ENCODE data around the gene MEGF8. TPM values are rescaled to one million over a fixed set of nuclear protein-coding genes. Genes with fewer than 3 reads are reported as not detected.

MEGF8 gene
- total and polyA plus RNA-seq, 4 donors = 35.2 to 93.3 (median 64.3) TPM

GRCh38 chr19:42392165-42392564, 66.7 kb downstream of the MEGF8 start:
- DNase-seq (ENCODE audit: low read depth in 4 of 6, low spot score in 6 of 6) = no peak
- Histone ChIP-seq H3K36me3 (ENCODE audit: control insufficient read depth, insufficient read depth, low read length) (no peaks in the 10 kb centered on the region), H3K27me3 (ENCODE audit: control insufficient read depth, insufficient read depth, low read length) (peaks cover 14% of the 10 kb centered on the region), H3K4me3 (ENCODE audit: low read depth, low read length) (no peak overlapping the region), H3K4me1 (ENCODE audit: control insufficient read depth, insufficient read depth, low read length) (peaks cover 19% of the 10 kb centered on the region), H3K9me3 (ENCODE audit: control insufficient read depth, insufficient read depth, low read length) (no peaks in the 10 kb centered on the region), H3K27ac (ENCODE audit: low read depth, low read length) (no peak overlapping the region)
- 87% methylated on average over 3 of the region's 4 CpGs for WGBS (ENCODE audit: insufficient coverage)

- peaks cover 10% of the 10 kb centered on the region for H3K27me3 ChIP-seq (ENCODE audit: control insufficient read depth, insufficient read depth, low read length)
- 79% methylated on average over 8 of the region's 8 CpGs for WGBS (ENCODE audit: insufficient coverage)
- H3K36me3 ChIP-seq (ENCODE audit: control insufficient read depth, insufficient read depth, low read length) = no peaks in the 10 kb centered on the region
- H3K4me3 ChIP-seq (ENCODE audit: low read depth, low read length) = no peak overlapping the region
- DNase-seq (ENCODE audit: low read depth in 4 of 6, low spot score in 6 of 6) = no peak
- no peak overlapping the region for H3K27ac ChIP-seq (ENCODE audit: low read depth, low read length)
- no peaks in the 10 kb centered on the region for H3K9me3 ChIP-seq (ENCODE audit: control insufficient read depth, insufficient read depth, low read length)
- peaks cover 29% of the 10 kb centered on the region for H3K4me1 ChIP-seq (ENCODE audit: control insufficient read depth, insufficient read depth, low read length)
Observed at GRCh38 chr19:42394751-42395150, 69.3 kb downstream of the MEGF8 start.

GRCh38 chr19:42396381-42397262, 71.2 kb downstream of the MEGF8 start:
- H3K4me3 ChIP-seq (ENCODE audit: low read depth, low read length) = peak overlapping the region; percentile 63
- no peaks in the 10 kb centered on the region for H3K27me3 ChIP-seq (ENCODE audit: control insufficient read depth, insufficient read depth, low read length)
- peak overlapping the region; percentile 84 for H3K27ac ChIP-seq (ENCODE audit: low read depth, low read length)
- no peaks in the 10 kb centered on the region for H3K36me3 ChIP-seq (ENCODE audit: control insufficient read depth, insufficient read depth, low read length)
- no peaks in the 10 kb centered on the region for H3K9me3 ChIP-seq (ENCODE audit: control insufficient read depth, insufficient read depth, low read length)
- WGBS (ENCODE audit: insufficient coverage) = 1% methylated on average over 42 of the region's 42 CpGs
- peaks cover 35% of the 10 kb centered on the region for H3K4me1 ChIP-seq (ENCODE audit: control insufficient read depth, insufficient read depth, low read length)
- peak; percentile 96 to 100 (median 98) for DNase-seq (ENCODE audit: low read depth in 4 of 6, low spot score in 6 of 6)

- peaks cover under 1% of the 10 kb centered on the region for H3K36me3 ChIP-seq (ENCODE audit: control insufficient read depth, insufficient read depth, low read length)
- H3K4me1 ChIP-seq (ENCODE audit: control insufficient read depth, insufficient read depth, low read length) = peaks cover 42% of the 10 kb centered on the region
- H3K9me3 ChIP-seq (ENCODE audit: control insufficient read depth, insufficient read depth, low read length) = no peaks in the 10 kb centered on the region
- peak overlapping the region; percentile 84 for H3K27ac ChIP-seq (ENCODE audit: low read depth, low read length)
- H3K27me3 ChIP-seq (ENCODE audit: control insufficient read depth, insufficient read depth, low read length) = no peaks in the 10 kb centered on the region
- peak overlapping the region; percentile 63 for H3K4me3 ChIP-seq (ENCODE audit: low read depth, low read length)
- DNase-seq (ENCODE audit: low read depth in 4 of 6, low spot score in 6 of 6) = no peak
- 16% methylated on average over 25 of the region's 25 CpGs for WGBS (ENCODE audit: insufficient coverage)
Observed at GRCh38 chr19:42397263-42398166, 72.1 kb downstream of the MEGF8 start.

DNA sequence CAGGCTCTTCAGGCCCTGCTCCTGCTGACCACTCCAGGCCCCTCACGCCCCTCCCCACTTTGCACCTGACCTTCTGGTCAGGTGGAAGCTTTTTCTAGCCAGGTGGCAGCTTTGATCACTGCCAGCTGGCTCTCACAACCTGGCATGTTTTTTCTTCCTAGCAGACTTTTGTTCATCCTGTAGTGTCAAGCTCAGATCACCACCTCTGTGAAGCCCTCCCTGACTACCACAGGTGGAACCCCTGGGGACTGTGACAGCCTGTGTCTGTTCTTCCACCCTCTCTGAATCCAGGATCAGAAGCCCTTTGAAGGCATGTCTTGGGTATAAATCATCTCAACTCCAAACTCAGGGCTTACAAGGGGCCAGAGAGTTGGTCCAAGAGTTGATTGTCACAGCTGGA, 75.0 kb downstream of the MEGF8 start:
- DNase-seq (ENCODE audit: low read depth in 4 of 6, low spot score in 6 of 6) = no peak
- H3K27ac ChIP-seq (ENCODE audit: low read depth, low read length) = no peak overlapping the region
- 100% methylated on average over 1 of the region's 1 CpG for WGBS (ENCODE audit: insufficient coverage)
- H3K4me1 ChIP-seq (ENCODE audit: control insufficient read depth, insufficient read depth, low read length) = peaks cover 48% of the 10 kb centered on the region
- H3K4me3 ChIP-seq (ENCODE audit: low read depth, low read length) = no peak overlapping the region
- H3K36me3 ChIP-seq (ENCODE audit: control insufficient read depth, insufficient read depth, low read length) = peaks cover 13% of the 10 kb centered on the region
- H3K9me3 ChIP-seq (ENCODE audit: control insufficient read depth, insufficient read depth, low read length) = no peaks in the 10 kb centered on the region
- H3K27me3 ChIP-seq (ENCODE audit: control insufficient read depth, insufficient read depth, low read length) = no peaks in the 10 kb centered on the region

DNA sequence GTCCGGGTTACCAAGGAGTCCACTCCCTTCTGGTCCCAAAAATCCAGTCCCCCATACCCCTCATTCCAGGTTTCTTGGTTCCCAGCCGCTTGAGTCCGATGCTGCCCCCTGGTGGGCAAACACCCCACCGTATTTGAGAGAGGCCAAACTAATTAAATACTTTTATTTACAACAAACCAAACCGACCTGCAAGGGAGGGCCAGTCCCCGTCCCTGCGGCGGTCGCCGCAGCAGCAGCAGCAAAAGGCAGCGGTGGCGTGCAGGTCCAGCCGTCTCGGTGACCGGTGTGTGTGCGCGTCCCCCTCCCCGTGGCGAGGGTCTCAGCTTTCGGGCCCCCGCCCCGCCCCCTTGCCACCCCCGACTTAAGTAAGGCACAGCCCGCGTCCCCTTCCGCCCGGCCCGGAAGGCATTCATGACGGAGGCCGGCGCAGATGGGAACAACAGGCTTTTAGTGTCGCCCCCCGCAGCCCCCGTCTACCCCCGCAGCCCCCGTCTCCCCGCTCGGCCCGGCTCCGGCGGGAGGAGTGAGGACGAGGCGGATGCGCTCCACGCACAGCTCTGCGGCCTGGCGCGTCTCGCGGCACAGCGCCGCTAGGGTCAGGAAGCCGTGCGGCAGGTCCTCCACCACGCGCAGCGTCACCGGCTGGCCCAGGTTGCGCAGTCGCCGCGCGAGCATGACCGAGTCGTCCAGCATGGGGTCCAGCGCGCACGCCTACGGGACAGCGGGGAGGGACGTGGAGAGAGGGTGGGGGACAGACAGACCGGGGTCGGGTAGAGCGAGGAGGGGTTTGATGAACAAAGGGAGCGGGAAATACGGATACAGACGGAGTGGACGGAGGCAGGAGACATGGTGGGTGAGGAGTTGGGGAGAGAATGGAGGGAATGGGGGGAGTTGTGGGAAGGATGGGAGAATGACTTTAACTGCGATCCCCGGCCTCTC, 76.2 kb downstream of the MEGF8 start:
- under 1% methylated on average over 69 of the region's 80 CpGs for WGBS (ENCODE audit: insufficient coverage)
- no peaks in the 10 kb centered on the region for H3K27me3 ChIP-seq (ENCODE audit: control insufficient read depth, insufficient read depth, low read length)
- H3K4me1 ChIP-seq (ENCODE audit: control insufficient read depth, insufficient read depth, low read length) = peaks cover 39% of the 10 kb centered on the region
- peaks cover 25% of the 10 kb centered on the region for H3K36me3 ChIP-seq (ENCODE audit: control insufficient read depth, insufficient read depth, low read length)
- H3K27ac ChIP-seq (ENCODE audit: low read depth, low read length) = no peak overlapping the region
- peak; percentile 64 to 94 (median 78) for DNase-seq (ENCODE audit: low read depth in 4 of 6, low spot score in 6 of 6)
- H3K4me3 ChIP-seq (ENCODE audit: low read depth, low read length) = peak overlapping the region; percentile 50
- no peaks in the 10 kb centered on the region for H3K9me3 ChIP-seq (ENCODE audit: control insufficient read depth, insufficient read depth, low read length)

DNA sequence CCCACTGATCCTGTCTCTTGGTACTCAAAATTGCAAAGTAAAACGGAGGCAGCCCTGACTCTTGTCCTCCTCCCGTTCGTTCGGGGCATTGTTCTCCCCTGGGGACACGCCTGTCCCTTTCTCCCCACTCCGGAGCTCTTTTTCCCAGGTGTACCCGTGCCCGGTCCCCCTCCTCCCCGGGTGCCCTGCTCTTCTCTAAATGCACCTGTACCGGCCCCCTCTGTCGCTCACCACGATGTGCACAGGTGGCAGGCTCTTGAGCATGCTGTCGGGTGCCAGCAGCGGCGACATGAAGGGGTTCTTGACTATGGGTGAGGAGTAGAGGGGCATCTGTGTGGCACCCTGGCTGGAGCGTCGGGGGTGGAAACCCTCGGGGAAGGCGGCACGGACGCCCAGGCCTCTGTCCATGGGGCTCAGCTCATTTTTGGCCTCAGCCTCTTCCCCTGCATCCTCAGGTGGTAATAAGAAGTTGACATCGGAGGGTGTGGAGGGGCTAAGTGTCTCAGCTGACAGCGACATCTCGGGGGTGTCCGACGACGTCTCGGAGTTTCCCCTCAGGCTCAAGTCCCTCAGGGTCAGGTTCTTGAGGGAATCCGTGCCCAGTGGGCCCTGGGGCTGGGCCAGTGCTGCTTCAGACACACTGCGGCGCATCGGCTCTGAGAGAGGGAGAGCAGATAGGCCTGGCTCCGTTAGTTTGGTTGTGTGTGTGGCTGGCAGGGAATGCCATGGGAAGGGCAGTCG, 77.1 kb downstream of the MEGF8 start:
- DNase-seq (ENCODE audit: low read depth in 4 of 6, low spot score in 6 of 6) = peak in 2 of 6 donors; percentile 40 to 47
- peaks cover 32% of the 10 kb centered on the region for H3K4me1 ChIP-seq (ENCODE audit: control insufficient read depth, insufficient read depth, low read length)
- H3K4me3 ChIP-seq (ENCODE audit: low read depth, low read length) = peak overlapping the region; percentile 50
- peaks cover 34% of the 10 kb centered on the region for H3K36me3 ChIP-seq (ENCODE audit: control insufficient read depth, insufficient read depth, low read length)
- 20% methylated on average over 30 of the region's 34 CpGs for WGBS (ENCODE audit: insufficient coverage)
- no peaks in the 10 kb centered on the region for H3K9me3 ChIP-seq (ENCODE audit: control insufficient read depth, insufficient read depth, low read length)
- no peak overlapping the region for H3K27ac ChIP-seq (ENCODE audit: low read depth, low read length)
- H3K27me3 ChIP-seq (ENCODE audit: control insufficient read depth, insufficient read depth, low read length) = no peaks in the 10 kb centered on the region

- peaks cover 25% of the 10 kb centered on the region for H3K4me1 ChIP-seq (ENCODE audit: control insufficient read depth, insufficient read depth, low read length)
- H3K9me3 ChIP-seq (ENCODE audit: control insufficient read depth, insufficient read depth, low read length) = no peaks in the 10 kb centered on the region
- no peak for DNase-seq (ENCODE audit: low read depth in 4 of 6, low spot score in 6 of 6)
- no peak overlapping the region for H3K27ac ChIP-seq (ENCODE audit: low read depth, low read length)
- no peaks in the 10 kb centered on the region for H3K27me3 ChIP-seq (ENCODE audit: control insufficient read depth, insufficient read depth, low read length)
- WGBS (ENCODE audit: insufficient coverage) = 91% methylated on average over 7 of the region's 10 CpGs
- H3K4me3 ChIP-seq (ENCODE audit: low read depth, low read length) = no peak overlapping the region
- H3K36me3 ChIP-seq (ENCODE audit: control insufficient read depth, insufficient read depth, low read length) = peaks cover 44% of the 10 kb centered on the region
Observed at GRCh38 chr19:42403586-42403985, 78.2 kb downstream of the MEGF8 start.
